Hindlimb muscle (tissue), 1 donor: Measurements from ENCODE around the gene SPACA7. TPM values are rescaled to one million over a fixed set of nuclear protein-coding genes. Genes with fewer than 3 reads are reported as not detected.
A peak's percentile ranks its signal among the peaks of the same experiment; 100 is the strongest.
"Not testable (repeated sequence)": the region's sequence is repeated elsewhere in the genome, so short reads cannot be mapped to it uniquely, and the experiment has no call there.

Source experiments
- DNase-seq: peaks from one replicate; pipeline ENCODE4 v3.0.0-alpha.2; 2013
- polyA plus RNA-seq: library from polyadenylated mRNA; unstranded; fragments of 120-200 nt; gene quantifications from one replicate; pipeline ENCODE4 v1.2.1, GENCODE V29; 2013; ENCODE audit not compliant: insufficient read length

SPACA7 gene
- polyA plus RNA-seq, 1 donor: not detected

DNA sequence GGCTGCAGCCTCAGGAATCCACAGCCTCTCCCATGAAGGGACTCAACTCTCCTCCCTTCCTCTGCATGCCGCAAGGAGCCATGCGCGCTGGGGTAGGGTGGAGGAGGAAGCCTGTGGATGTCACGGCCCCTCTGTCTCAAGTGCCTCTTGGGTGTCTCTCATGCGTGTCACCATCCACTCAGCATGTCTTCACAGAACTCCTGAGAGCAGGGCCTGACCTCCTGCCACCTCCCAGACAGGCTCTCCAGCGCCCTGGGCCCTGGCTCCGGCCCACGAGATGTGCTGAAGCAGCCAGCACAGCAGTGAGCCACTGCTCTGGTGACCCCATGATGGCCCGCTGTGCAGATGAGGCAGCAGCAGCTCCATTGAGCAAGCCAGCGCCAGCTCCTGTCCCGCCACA is 25.9 kb upstream of the SPACA7 start:
- DNase-seq: no peak

- DNase-seq: no peak
Observed at GRCh38 chr13:112351825-112352224, 24.3 kb upstream of the SPACA7 start.

- no peak for DNase-seq
Observed at GRCh38 chr13:112353856-112354255, 22.3 kb upstream of the SPACA7 start.

DNA sequence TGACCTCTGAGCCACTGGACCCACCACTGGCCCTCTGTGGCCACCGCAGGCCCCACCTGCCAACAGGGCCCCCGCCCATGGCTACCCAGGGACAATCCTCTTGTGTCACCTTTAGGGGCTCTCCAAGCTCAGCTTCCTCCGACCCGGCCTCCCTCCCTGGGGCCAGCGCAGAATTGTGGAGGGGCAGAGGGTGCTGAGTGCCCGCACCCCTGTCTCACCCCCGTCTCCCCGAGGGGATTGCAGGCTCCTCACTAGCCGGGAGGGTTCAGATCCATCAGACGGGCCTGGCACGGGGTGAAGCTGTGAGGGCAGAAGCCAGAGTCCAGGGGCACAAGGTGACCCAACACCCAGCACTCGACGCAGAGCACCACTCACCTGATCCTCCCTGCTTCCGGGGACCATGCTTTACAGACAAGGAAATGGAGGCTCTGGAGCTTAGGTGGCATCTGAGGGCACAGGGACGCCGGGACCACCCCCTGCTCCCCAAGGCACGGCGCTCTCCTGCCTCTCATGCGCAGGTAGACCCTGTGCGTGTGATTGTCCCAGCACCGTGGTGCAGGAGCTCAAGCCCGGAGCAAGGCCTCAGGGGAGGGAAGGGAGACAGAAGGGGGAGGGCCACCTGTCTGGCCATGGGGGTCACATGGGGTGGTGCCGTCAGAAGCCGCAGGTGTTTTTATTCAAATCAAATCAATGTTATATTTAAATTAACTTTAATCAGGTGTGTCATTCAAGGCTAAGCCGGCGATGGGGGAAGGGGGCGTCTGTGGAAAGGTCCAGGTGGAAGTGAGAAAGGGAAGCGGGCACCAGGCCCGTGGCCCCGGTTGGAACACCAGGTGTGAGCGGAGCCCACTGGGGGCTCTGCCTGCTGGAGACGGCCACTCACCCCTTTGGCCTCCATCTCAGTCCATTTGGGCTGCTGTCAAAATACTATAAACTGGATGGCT is 21.6 kb upstream of the SPACA7 start:
- DNase-seq: no peak

GRCh38 chr13:112355274-112355838 is 20.8 kb upstream of the SPACA7 start:
- DNase-seq: no peak

DNA sequence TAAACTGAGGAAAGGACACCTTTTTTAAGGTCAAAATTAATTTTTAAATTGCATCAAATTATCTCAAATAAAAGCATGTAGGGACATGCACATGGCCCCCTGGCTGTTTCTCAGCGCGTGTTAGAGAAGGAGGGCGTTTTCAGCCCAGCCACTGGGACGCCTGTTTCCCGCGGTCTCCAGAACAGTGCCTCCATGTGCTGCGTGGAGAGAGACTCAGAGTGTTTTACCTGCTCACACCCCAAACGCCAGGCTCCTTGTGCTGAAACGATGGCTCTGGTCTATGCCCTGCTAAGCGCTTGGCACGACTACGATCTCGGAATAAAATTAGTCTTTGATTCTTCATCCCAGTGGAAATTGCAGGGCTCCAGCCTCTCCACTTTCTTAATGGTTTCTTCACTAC is 20.0 kb upstream of the SPACA7 start:
- DNase-seq: no peak

GRCh38 chr13:112358156-112358555 is 18.0 kb upstream of the SPACA7 start:
- no peak for DNase-seq

DNA sequence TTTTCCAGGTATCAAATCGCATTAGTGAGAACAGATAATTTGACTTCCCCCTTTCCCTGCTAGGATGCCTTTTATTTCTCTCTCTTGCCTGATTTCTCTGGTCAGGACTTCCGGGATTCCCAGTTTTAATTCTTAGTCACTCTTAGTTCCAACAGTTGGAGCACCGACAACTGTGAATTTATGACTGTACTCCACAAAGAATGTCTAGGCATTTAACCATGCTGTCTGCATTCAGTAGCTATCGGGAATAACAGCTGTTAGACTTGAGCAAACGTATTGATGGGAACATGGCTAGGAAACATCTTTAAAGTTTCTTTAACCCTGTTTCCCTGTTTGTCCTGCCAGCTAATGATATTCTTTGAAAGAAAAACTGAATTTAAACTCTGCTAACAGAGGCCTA is 14.1 kb upstream of the SPACA7 start:
- no peak for DNase-seq

DNA sequence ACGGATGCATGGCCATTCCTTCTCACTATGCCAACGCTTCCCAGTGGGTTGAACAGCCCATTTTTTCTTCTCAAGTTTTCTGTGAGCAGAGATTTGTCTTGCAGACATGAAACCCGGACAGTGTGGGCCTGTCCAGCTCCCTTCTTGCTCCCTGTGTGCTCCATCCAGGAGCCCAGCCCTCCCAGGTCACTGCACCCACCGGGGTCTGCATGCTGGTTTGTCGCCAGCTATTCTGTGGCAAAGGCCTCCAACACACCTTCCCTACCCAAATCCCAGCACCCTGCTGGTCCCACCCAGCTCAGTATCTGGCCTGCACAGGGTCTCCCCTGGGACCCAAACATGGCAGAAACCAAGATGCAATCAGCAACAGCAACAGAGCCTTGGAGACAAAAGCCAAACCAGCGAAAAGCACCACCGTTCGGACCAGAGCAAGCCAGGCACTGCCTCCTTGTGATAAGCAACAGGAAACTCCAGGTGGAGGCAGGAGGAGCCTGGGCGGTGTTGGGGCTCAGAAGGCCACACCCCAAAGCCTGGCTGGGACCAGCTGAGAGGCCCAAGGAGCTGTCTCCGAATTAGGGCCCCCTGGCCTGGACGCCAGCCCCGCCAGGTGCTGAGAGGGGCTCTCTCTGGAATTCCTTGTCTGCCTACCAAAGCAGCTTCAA is 12.2 kb upstream of the SPACA7 start:
- no peak for DNase-seq

DNA sequence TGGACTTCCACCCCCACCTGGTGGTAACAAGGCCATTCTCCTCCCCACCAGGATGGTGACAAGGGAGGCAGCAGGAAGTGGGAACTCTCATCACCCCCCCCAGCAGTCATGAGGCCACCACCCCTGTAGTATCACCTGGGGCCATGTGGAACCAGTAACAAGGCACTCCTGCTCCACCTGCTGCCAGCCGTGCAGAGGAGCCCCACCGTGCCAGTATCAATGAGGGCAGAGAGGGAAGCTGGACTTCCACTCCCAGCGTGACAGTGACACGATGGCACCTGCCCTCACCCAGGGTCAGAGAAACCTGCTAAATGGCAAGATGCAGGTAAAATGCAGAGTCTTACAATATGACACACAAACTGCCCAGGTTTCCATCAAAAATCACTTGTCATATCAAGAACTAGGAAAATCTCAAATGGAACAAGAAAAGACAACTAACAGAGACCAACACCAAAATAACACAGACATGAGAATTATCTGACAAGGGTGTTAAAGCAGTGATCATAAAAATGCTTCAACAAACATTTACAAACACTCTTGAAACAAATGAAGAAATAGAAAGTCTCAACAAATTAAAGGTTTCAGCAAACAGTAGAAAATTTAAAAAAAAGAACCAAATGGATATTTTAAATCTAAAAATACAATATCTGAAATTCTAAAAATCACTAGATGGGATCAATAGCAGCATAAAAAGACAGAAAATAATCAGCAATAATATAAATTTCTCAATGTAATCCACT is 9.1 kb upstream of the SPACA7 start:
- DNase-seq: no peak

DNA sequence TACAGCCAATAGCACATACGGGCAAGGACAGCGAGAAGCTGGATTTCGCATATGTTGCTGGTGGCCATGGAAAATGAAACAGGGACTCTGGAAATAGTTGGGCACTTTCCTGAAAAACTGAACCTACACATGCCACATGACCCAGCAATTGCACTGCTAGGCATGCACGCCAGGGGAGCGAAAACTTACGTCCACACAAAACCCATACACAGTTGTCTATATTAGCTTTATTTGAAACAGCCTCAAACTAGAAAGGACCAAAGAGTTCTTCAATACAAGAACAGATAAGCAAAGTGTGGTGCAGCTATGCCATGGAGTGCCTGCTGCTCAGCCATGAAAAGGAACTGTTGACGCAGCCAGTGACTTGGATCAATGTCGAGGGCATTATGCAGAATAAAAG is 7.3 kb upstream of the SPACA7 start:
- DNase-seq: no peak

- DNase-seq: no peak
Observed at GRCh38 chr13:112370311-112370710, 5.8 kb upstream of the SPACA7 start.

- DNase-seq: no peak
Observed at GRCh38 chr13:112374271-112374670, 1.9 kb upstream of the SPACA7 start.

- no peak for DNase-seq
Observed at GRCh38 chr13:112391746-112392145, 15.6 kb downstream of the SPACA7 start.

GRCh38 chr13:112392719-112393118 is 16.6 kb downstream of the SPACA7 start:
- DNase-seq: no peak

- peak; percentile 4 for DNase-seq
Observed at GRCh38 chr13:112395022-112395421, 18.9 kb downstream of the SPACA7 start.

DNA sequence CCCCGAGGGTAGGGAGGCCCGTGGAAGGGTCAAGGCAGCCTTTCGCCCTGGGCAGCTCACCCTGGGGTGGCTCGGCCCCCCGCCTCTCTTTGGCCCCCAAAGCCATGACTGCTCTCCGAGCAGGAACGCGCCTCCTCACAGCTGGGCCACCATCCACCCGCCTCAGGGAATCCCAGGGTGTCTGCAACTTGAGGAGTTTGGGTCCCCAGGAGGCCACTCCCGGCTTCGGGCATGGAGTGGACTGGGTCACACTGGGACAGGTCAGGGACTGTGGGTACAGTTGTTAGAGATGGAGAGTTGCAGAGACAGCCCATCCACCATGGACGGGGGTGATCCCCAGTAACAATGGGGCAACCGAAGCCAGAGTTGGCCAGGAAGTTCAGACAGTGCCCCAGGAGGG is 19.8 kb downstream of the SPACA7 start:
- DNase-seq: not testable (repeated sequence)

- DNase-seq: no peak
Observed at GRCh38 chr13:112397108-112397507, 21.0 kb downstream of the SPACA7 start.

GRCh38 chr13:112398347-112398746 is 22.2 kb downstream of the SPACA7 start:
- DNase-seq: not testable (repeated sequence)

DNA sequence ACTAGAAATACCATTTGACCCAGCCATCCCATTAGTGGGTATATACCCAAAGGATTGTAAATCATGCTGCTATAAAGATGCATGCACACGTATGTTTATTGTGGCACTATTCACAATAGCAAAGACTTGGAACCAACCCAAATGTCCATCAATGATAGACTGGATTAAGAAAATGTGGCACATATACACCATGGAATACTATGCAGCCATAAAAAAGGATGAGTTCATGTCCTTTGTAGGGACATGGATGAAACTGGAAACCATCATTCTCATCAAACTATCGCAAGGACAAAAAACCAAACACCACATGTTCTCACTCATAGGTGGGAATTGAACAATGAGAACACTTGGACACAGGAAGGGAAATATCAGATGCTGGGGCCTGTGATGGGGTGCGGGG is 33.7 kb downstream of the SPACA7 start:
- not testable (repeated sequence) for DNase-seq

DNA sequence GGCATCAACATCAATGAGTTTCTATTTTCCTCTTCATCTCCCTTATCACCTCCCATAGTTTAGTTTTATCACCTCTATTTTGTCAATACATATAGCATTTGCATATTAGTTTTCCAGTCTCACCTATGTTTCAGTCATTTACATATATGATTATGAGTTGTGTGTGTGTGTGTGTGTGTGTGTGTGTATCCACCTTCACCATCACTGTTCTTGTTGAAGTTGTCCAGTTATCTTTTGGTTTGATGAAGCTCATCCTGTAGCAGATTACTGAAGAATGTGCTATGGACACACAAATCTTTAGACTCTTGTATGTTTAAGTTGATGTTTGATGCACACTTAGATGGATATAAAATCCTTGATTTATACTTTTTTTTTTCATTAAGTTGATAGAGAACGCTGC is 40.5 kb downstream of the SPACA7 start:
- DNase-seq: no peak

DNA sequence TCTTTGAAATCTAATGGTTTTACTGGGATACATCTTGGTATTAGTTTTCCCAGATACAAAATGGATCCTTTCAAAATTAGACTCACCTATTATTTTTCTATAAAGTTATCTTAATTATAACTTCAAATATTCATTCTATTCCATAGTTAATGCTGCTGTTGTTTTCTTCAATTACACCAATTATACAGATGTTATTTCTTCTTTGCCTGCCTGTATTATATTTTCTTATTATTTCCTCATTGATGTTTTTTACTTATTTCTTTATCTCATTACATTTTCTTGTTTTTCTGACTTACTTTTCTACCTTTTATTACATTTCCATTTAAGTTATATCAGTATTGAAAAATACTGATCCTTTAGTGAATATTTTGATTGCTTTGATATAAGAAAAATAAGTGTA is 40.9 kb downstream of the SPACA7 start:
- DNase-seq: no peak

DNA sequence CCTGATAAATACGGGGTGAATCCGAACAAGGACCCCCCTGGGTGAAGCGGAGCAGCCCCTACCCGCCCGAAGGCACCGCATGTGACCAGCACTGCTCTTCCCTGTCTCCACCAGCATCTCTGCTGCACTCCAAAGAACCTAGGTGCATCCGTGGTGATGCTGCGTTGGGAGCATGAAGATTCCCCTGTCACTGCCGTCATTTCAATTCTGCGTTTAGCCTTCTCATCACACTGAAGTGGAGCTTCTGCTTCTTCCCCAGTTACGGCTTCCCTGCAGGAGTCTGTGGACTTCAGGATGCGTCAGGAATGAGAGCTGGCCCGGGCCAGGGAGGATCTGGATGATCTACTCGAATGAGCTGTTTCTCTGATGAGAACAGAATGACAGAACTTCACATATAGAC is 47.9 kb downstream of the SPACA7 start:
- no peak for DNase-seq
